ENCODE data around the gene SUPT5H. TPM values are rescaled to one million over a fixed set of nuclear protein-coding genes. Genes with fewer than 3 reads are reported as not detected.
"Not testable (repeated sequence)": the region's sequence is repeated elsewhere in the genome, so short reads cannot be mapped to it uniquely, and the experiment has no call there.

SUPT5H gene
- total RNA-seq, 1 donor from 2014 or later: 91.4 TPM

DNA sequence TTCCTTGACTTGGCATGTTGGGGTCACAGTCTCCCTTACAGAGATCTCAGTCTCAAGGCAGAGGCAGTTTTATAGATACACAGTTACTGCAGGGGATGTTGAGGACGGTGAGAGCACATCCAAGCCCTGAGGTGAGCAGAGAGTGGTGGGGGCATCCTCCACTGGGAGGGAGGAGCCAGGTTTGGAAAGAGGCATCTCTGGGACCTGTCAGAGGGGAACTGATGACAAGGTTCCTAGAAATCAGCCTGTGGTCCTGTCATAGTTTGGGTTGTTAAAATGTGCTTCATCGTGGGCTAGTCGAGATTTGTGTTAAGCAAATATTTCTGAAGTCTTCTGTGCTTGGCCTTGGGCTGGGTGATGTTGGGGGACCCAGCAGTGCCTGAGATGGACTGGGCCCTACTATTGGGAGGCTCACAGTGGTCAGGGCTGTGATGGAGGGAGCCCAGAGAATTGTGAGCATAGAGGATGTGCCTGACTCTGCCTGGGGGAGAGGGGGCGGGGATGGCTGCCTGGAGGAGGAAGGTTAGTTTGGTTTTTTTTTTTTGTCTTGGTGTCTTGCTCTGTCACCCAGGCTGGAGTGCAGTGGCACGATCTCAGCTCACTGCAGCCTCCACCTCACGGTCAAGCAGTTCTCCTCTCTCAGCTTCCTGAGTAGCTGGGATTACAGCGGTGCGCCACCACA, 3.9 kb downstream of the SUPT5H start:
- H3K4me3 ChIP-seq: no peak overlapping the region
- no peak for DNase-seq
- peaks cover 80% of the 10 kb centered on the region for H3K4me1 ChIP-seq
- H3K36me3 ChIP-seq: peaks cover 30% of the 10 kb centered on the region
- intact Hi-C loops (cut with micrococcal nuclease): no loop called here
- no peaks in the 10 kb centered on the region for H3K27me3 ChIP-seq (ENCODE audit: low read depth)
- H3K9me3 ChIP-seq (replicated peaks): no peaks in the 10 kb centered on the region
- no peak overlapping the region for H3K27ac ChIP-seq (replicated peaks)
- TF ChIP-seq, protein P1, sequence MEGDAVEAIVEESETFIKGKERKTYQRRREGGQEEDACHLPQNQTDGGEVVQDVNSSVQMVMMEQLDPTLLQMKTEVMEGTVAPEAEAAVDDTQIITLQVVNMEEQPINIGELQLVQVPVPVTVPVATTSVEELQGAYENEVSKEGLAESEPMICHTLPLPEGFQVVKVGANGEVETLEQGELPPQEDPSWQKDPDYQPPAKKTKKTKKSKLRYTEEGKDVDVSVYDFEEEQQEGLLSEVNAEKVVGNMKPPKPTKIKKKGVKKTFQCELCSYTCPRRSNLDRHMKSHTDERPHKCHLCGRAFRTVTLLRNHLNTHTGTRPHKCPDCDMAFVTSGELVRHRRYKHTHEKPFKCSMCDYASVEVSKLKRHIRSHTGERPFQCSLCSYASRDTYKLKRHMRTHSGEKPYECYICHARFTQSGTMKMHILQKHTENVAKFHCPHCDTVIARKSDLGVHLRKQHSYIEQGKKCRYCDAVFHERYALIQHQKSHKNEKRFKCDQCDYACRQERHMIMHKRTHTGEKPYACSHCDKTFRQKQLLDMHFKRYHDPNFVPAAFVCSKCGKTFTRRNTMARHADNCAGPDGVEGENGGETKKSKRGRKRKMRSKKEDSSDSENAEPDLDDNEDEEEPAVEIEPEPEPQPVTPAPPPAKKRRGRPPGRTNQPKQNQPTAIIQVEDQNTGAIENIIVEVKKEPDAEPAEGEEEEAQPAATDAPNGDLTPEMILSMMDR (IDR thresholded peaks at IDR 0.05; ENCODE audit: borderline replicate concordance): no peak

DNA sequence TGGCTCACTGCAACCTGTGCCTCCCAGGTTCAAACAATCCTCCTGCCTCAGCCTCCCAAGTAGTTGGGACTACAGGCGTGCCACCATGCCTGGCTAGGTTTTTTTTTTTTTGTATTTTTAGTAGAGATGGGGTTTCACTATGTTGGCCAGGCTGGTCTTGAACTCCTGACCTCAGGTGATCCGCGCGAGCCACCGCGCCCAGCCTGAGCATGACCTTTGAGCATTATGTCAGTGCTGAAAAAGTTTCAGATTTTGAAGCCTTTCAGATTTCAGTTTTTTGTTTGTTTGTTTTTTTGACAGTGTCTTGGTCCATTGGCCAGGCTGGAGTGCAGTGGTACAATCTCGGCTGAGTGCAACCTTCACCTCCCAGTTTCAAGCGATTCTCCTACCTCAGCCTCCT, 5.9 kb downstream of the SUPT5H start:
- H3K27ac ChIP-seq (replicated peaks); H3K4me3 ChIP-seq; intact Hi-C loops (cut with micrococcal nuclease); DNase-seq; H3K9me3 ChIP-seq (replicated peaks); H3K27me3 ChIP-seq (ENCODE audit: low read depth): not testable (repeated sequence)
- peaks cover 62% of the 10 kb centered on the region for H3K4me1 ChIP-seq
- H3K36me3 ChIP-seq: peaks cover 37% of the 10 kb centered on the region

DNA sequence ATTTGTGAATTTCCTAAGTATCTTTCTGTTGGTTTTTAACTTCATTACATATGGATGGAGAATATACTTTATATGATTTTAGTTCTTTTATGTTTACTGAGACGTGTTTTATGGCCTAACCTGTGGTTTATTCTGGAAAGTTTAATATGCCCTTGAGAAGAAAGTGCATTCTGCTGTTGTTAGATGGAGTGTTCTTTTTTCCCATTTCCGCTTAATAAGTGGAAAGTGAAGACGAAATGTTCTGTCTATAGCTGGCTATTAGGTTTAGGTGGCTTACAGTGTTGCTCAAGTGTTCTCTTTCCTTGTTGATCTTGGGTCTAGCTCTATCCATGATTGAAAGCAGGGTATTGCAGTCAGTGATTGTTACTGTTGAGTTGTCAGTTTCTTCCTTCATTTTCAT, 18.0 kb downstream of the SUPT5H start:
- no peak for DNase-seq
- H3K27me3 ChIP-seq (ENCODE audit: low read depth): no peaks in the 10 kb centered on the region
- H3K9me3 ChIP-seq (replicated peaks): no peaks in the 10 kb centered on the region
- intact Hi-C loops (cut with micrococcal nuclease): no loop called here
- H3K4me1 ChIP-seq: no peaks in the 10 kb centered on the region
- no peak overlapping the region for H3K27ac ChIP-seq (replicated peaks)
- peaks cover 93% of the 10 kb centered on the region for H3K36me3 ChIP-seq
- no peak overlapping the region for H3K4me3 ChIP-seq
- TF ChIP-seq, protein P1 (IDR thresholded peaks at IDR 0.05; ENCODE audit: borderline replicate concordance): no peak

DNA sequence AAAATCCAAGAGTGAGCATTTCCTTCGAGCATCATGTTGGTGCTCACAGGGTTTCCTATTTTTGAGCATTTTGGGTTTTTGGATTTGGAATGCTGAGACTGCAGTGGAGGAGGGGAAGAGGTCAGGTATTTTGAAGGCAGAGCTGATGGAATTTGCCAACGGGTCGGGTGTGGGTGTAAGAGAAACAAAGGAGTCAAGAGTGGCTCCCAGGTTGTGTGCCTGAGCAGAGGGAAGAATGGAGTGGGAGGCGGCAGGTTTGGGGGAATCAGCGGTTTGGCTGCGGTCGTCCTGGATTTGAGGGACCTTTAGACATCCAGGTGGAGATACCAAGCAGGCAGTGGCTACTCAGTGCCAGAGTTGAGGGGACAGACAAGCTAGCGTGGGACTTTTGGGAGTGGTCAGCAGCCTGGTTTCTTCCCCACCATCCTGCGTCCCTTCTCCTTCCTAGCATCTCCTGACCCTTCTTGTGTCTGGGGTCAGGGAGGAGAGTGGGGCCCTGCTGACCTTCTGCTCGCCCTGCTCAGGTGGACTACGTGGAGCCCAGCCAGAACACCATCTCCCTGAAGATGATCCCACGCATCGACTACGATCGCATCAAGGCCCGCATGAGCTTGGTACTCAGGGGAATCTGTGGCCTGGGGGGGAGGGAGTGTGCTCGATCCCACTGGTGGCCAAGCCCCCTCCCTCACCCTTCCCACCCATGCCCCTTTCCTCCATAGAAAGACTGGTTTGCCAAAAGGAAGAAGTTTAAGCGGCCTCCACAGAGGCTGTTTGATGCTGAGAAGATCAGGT, 20.8 kb downstream of the SUPT5H start:
- DNase-seq: no peak
- no peaks in the 10 kb centered on the region for H3K9me3 ChIP-seq (replicated peaks)
- intact Hi-C loops (cut with micrococcal nuclease): no loop called here
- H3K27ac ChIP-seq (replicated peaks): no peak overlapping the region
- peaks cover 93% of the 10 kb centered on the region for H3K36me3 ChIP-seq
- TF ChIP-seq, protein P1 (IDR thresholded peaks at IDR 0.05; ENCODE audit: borderline replicate concordance): no peak
- no peak overlapping the region for H3K4me3 ChIP-seq
- H3K27me3 ChIP-seq (ENCODE audit: low read depth): no peaks in the 10 kb centered on the region
- no peaks in the 10 kb centered on the region for H3K4me1 ChIP-seq

DNA sequence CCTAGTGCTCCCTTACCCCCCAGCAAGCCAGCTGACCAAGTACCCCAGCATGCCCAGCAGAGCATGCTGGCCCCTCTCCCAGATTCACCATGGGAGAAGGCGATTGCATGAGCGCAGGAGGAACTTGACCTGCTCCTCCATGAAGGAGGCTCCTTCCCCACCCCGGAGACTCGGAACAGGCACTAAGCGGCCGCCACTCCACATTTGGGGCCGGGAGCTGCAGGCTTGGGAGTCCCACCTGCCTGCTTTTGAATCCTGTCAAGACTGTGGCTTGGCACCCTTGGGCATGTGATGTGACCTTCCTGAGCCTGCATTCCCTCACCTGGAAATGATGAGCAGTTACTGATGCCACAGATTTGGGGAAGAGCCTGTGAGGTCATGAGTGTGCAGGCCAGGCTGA, 22.6 kb downstream of the SUPT5H start:
- TF ChIP-seq, protein P1 (IDR thresholded peaks at IDR 0.05; ENCODE audit: borderline replicate concordance): no peak
- Histone ChIP-seq H3K9me3 (replicated peaks) (no peaks in the 10 kb centered on the region), H3K36me3 (peaks cover 99% of the 10 kb centered on the region), H3K27ac (replicated peaks) (no peak overlapping the region), H3K27me3 (ENCODE audit: low read depth) (no peaks in the 10 kb centered on the region), H3K4me1 (no peaks in the 10 kb centered on the region), H3K4me3 (no peak overlapping the region)
- intact Hi-C loops (cut with micrococcal nuclease): no loop called here
- no peak for DNase-seq

DNA sequence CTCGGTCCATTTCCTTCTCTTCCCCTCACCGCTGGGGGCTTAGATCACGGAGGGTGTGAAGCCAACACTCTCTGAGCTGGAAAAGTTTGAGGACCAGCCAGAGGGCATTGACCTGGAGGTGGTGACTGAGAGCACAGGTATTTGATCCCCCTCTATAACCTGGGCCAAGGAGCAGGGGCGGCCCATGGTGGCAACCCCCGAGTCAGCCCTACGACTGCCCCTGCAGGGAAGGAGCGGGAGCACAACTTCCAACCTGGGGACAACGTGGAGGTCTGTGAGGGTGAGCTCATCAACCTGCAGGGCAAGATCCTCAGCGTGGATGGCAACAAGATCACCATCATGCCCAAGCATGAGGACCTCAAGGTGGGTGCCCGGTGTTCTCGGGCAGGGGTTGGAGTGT, 23.7 kb downstream of the SUPT5H start:
- intact Hi-C loops (cut with micrococcal nuclease): no loop called here
- Histone ChIP-seq H3K9me3 (replicated peaks) (no peaks in the 10 kb centered on the region), H3K36me3 (peaks cover 100% of the 10 kb centered on the region), H3K4me3 (no peak overlapping the region), H3K27me3 (ENCODE audit: low read depth) (no peaks in the 10 kb centered on the region), H3K4me1 (no peaks in the 10 kb centered on the region), H3K27ac (replicated peaks) (no peak overlapping the region)
- DNase-seq: no peak
- TF ChIP-seq, protein P1 (IDR thresholded peaks at IDR 0.05; ENCODE audit: borderline replicate concordance): no peak
